Measurements from ENCODE around the gene INHBA.

INHBA gene

DNA sequence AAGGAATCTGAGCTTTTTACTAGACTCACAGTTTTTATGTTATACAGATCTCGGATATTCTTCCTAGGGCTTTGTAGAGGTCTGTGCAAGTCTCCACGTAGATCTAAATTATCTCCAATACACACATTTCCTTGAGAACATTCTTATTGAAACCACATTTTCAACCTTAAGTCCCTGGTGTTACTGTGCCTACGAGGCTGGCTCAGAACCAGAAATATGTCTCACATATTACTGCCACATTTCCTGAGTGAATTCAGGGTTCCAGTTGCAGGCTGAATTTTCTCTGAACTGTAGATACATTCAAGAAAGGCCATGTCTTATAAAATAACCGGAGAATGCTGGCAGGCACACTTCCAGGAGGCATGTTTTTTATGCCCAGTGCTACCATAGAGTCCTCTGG is 46.5 kb downstream of the INHBA start:
- no peak for DNase-seq (ENCODE audit: extremely low read depth, insufficient read length)

GRCh38 chr7:41655426-41655825 is 47.5 kb downstream of the INHBA start:
- no peak for DNase-seq (ENCODE audit: extremely low read depth, insufficient read length)
- H3K4me3 ChIP-seq (replicated peaks; ENCODE audit: low read depth, low read length), result no peak overlapping the region
- H3K27me3 ChIP-seq (replicated peaks; ENCODE audit: control insufficient read depth, insufficient read depth, low read length), result no peaks in the 10 kb centered on the region
- no peaks in the 10 kb centered on the region for H3K36me3 ChIP-seq (ENCODE audit: control insufficient read depth, insufficient read depth, low read length)
- TF ChIP-seq, protein P1, sequence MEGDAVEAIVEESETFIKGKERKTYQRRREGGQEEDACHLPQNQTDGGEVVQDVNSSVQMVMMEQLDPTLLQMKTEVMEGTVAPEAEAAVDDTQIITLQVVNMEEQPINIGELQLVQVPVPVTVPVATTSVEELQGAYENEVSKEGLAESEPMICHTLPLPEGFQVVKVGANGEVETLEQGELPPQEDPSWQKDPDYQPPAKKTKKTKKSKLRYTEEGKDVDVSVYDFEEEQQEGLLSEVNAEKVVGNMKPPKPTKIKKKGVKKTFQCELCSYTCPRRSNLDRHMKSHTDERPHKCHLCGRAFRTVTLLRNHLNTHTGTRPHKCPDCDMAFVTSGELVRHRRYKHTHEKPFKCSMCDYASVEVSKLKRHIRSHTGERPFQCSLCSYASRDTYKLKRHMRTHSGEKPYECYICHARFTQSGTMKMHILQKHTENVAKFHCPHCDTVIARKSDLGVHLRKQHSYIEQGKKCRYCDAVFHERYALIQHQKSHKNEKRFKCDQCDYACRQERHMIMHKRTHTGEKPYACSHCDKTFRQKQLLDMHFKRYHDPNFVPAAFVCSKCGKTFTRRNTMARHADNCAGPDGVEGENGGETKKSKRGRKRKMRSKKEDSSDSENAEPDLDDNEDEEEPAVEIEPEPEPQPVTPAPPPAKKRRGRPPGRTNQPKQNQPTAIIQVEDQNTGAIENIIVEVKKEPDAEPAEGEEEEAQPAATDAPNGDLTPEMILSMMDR (IDR thresholded peaks at IDR 0.05; ENCODE audit: insufficient read depth, low read length, poor library complexity, severe bottlenecking), result no peak

More for the DNA sequence above, 46.5 kb downstream of the INHBA start:
- TF ChIP-seq, protein P1 (IDR thresholded peaks at IDR 0.05; ENCODE audit: insufficient read depth, low read length, poor library complexity, severe bottlenecking), result no peak
- H3K27me3 ChIP-seq (replicated peaks; ENCODE audit: control insufficient read depth, insufficient read depth, low read length), result no peaks in the 10 kb centered on the region
- no peaks in the 10 kb centered on the region for H3K36me3 ChIP-seq (ENCODE audit: control insufficient read depth, insufficient read depth, low read length)
- no peak overlapping the region for H3K4me3 ChIP-seq (replicated peaks; ENCODE audit: low read depth, low read length)

DNA sequence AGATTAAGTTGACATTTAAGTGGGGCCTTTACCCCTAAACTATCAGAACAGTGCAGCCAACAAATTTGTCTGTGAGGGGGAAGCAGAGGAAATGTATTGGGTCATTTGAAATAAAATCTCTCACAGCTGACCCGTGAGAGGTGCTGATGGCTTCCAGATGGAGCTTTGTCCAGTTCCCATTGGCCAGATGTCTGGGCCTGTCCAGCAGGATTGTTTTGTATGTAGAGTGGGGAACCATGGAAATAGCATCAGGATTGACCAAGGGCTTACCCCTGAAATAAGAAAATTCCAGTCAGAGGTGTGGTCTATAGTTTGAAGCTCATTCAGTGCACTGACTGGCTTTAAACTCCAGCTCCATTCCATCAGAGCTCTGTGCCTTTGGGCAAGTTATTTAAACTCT is 50.6 kb downstream of the INHBA start:
- Histone ChIP-seq H3K4me3 (replicated peaks; ENCODE audit: low read depth, low read length) (no peak overlapping the region), H3K27me3 (replicated peaks; ENCODE audit: control insufficient read depth, insufficient read depth, low read length) (no peaks in the 10 kb centered on the region), H3K36me3 (ENCODE audit: control insufficient read depth, insufficient read depth, low read length) (no peaks in the 10 kb centered on the region)
- TF ChIP-seq, protein P1 (IDR thresholded peaks at IDR 0.05; ENCODE audit: insufficient read depth, low read length, poor library complexity, severe bottlenecking), result no peak
- no peak for DNase-seq (ENCODE audit: extremely low read depth, insufficient read length)

DNA sequence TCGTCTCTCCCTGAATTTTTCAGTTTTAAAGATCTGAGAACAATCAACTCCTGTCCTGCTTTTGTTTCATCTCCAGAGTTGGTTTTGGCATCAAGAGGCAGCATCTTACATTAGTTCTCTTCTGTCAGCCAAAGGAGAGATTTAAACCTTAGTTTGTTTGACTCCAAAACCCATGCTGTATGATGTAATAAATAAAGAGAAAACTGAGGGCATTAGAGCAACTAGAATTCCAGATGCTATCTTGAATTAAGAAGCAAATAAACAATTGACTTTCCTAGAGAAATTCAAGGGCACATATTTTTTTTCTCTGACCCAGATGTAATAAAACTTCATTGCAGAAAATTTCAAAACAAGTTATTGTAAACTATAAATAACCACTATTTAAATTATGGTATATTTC is 54.4 kb downstream of the INHBA start:
- DNase-seq (ENCODE audit: extremely low read depth, insufficient read length), result no peak
- TF ChIP-seq, protein P1 (IDR thresholded peaks at IDR 0.05; ENCODE audit: insufficient read depth, low read length, poor library complexity, severe bottlenecking), result no peak
- Histone ChIP-seq H3K36me3 (ENCODE audit: control insufficient read depth, insufficient read depth, low read length) (no peaks in the 10 kb centered on the region), H3K27me3 (replicated peaks; ENCODE audit: control insufficient read depth, insufficient read depth, low read length) (no peaks in the 10 kb centered on the region), H3K4me3 (replicated peaks; ENCODE audit: low read depth, low read length) (no peak overlapping the region)

GRCh38 chr7:41643616-41644015 is 59.3 kb downstream of the INHBA start:
- TF ChIP-seq, protein P1 (IDR thresholded peaks at IDR 0.05; ENCODE audit: insufficient read depth, low read length, poor library complexity, severe bottlenecking), result no peak
- no peak for DNase-seq (ENCODE audit: extremely low read depth, insufficient read length)
- Histone ChIP-seq H3K27me3 (replicated peaks; ENCODE audit: control insufficient read depth, insufficient read depth, low read length) (no peaks in the 10 kb centered on the region), H3K4me3 (replicated peaks; ENCODE audit: low read depth, low read length) (no peak overlapping the region), H3K36me3 (ENCODE audit: control insufficient read depth, insufficient read depth, low read length) (no peaks in the 10 kb centered on the region)

DNA sequence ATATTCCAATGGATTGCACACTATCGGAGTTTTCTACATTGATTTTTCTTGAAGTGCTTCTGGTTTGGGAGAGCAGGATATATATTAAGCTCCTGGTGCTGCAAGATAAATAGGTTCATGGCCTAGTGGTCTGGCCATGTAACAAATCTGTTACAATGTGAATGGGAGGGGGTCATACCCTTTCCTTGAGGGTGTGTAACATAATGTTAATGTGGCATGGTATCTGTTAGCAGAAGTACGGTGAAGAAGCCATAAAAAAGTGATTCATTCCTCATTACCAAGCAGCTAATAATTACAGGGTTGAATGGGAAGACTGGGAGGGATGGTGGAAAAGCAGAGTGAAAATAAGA is 61.2 kb downstream of the INHBA start:
- Histone ChIP-seq H3K27me3 (replicated peaks; ENCODE audit: control insufficient read depth, insufficient read depth, low read length) (no peaks in the 10 kb centered on the region), H3K36me3 (ENCODE audit: control insufficient read depth, insufficient read depth, low read length) (no peaks in the 10 kb centered on the region), H3K4me3 (replicated peaks; ENCODE audit: low read depth, low read length) (no peak overlapping the region)
- TF ChIP-seq, protein P1 (IDR thresholded peaks at IDR 0.05; ENCODE audit: insufficient read depth, low read length, poor library complexity, severe bottlenecking), result no peak
- no peak for DNase-seq (ENCODE audit: extremely low read depth, insufficient read length)
